ENCODE results near the gene TEX26.

Gene TEX26

GRCh38 chr13:30932481-30933353 is at the start of gene TEX26:
Gene TEX26 (plus strand): TSS chr13:30932656. CDS start chr13:30932716, 60 bp downstream.
- no peak for DNase-seq (ENCODE audit: low read depth)

GRCh38 chr13:30882996-30883766 is 49.3 kb upstream of the TEX26 start:
- DNase-seq (ENCODE audit: low read depth), result no peak

- DNase-seq (ENCODE audit: low read depth), result no peak
Measured at GRCh38 chr13:30884543-30884942, 47.9 kb upstream of the TEX26 start.

DNA sequence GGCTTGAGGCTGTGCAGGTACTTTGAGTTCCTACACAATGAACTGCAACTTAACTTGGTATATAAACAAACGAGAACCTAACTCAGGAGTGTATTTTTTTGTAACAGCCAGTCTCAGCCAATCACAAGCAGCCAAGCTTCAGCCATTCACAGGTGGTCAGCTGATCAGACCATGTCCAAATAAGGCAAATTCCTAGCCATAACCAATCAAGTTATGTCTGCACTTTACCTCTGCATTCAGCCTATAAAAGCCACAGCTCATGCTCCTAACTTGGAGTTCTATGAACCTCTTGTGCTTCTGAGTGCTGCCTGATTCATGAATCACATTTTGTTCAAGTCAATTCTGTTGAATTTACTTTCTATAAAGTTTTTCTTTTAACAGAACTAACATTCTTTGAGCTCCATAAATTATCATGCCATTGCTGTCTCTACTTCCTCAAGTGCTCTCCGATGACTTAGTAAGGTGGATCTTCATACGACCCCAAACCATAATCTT is 43.2 kb upstream of the TEX26 start:
- DNase-seq (ENCODE audit: low read depth), result no peak

DNA sequence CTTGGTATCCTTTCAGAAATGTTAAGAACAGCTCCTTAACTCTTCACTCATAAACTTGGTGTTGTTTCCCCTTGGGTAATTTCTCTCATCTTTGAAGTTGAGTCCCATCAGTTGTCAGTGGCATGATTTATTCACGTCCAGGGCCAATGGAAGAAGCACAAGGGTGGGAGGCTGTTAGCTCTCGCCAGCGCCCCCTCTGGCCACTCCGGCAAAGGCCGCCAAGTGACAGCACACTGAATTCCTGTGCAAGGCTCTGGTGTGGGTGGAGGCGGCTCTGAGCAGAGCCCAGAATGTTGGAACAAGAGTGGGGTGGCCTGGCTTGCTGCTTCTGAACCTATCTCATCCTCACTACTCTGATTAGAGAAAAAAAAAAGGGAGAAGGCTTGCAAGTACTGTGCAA is 39.5 kb upstream of the TEX26 start:
- DNase-seq (ENCODE audit: low read depth), result no peak

DNA sequence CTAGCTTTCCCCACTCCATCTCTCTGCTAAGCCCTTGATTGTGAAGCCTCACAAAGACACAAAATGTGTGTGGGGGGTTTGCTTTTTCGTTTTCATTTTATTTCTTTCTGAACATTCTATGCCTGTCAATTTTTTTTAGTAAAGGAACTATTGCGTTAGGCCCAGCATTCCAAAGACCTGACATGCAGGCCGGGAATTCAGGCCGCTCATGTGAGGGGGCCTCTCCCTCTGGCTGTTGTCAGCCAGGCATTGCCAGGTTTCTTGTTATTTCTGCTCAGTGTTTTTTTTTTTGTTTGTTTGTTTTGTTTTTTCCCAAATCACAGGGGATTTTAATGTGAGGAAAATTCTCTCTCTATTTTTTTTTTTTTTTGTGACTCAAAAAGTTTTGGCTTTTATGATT is 36.7 kb upstream of the TEX26 start:
- DNase-seq (ENCODE audit: low read depth), result peak; percentile 88

DNA sequence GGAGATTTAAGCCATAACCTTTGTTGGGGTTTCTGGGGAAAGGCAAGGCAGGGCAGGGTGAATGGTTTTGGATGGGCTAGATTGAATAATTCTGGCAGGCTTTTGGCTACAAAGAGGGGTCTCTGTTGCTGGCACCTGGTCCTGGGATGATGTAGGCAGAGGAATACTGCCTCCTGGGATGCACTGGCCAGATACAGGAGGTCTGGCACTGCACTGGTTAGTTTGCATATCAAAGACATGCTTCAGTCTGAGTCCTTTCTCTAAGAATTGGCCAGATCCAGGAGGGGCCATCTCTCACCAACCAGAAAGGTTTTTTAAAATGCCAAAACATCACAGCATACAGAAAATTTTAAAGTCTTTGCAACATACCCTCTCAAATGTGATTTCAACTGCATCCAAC is 34.4 kb upstream of the TEX26 start:
- DNase-seq (ENCODE audit: low read depth), result no peak

- DNase-seq (ENCODE audit: low read depth), result peak; percentile 98
Measured at GRCh38 chr13:30898678-30899241, 33.7 kb upstream of the TEX26 start.

- DNase-seq (ENCODE audit: low read depth), result no peak
Measured at GRCh38 chr13:30900436-30900835, 32.0 kb upstream of the TEX26 start.

GRCh38 chr13:30900952-30901749 is 31.3 kb upstream of the TEX26 start:
- no peak for DNase-seq (ENCODE audit: low read depth)

DNA sequence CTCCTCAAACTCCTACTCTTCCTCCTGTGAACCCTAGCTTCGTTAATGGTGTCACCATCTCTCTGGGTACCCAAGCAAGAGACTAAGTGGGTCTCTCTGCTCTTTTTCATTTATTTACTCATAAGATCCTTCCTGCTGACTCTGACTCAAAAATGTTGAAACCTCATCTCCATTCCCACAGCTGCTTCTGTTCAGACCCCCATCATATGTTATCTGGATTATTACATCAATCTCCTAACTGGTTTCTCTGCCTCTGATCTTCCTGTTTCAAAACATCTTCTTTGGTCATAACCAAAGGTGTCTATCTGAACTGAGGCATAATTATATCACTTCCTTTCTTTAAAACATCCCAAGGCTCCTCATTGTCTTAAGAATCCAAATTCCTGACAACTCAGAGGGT is 28.4 kb upstream of the TEX26 start:
- DNase-seq (ENCODE audit: low read depth), result no peak

- peak; percentile 94 for DNase-seq (ENCODE audit: low read depth)
Measured at GRCh38 chr13:30905932-30906383, 26.5 kb upstream of the TEX26 start, which contains the start of gene MEDAG. Gene MEDAG (plus strand): TSS chr13:30906271. CDS start chr13:30906516, 245 bp downstream.

GRCh38 chr13:30906411-30907051 is 25.9 kb upstream of the TEX26 start:
- DNase-seq (ENCODE audit: low read depth), result no peak

GRCh38 chr13:30907121-30907861 is 25.2 kb upstream of the TEX26 start:
- DNase-seq (ENCODE audit: low read depth), result no peak

- peak; percentile 72 for DNase-seq (ENCODE audit: low read depth)
Measured at GRCh38 chr13:30908416-30908980, 24.0 kb upstream of the TEX26 start.

GRCh38 chr13:30910676-30911075 is 21.8 kb upstream of the TEX26 start:
- DNase-seq (ENCODE audit: low read depth), result no peak

DNA sequence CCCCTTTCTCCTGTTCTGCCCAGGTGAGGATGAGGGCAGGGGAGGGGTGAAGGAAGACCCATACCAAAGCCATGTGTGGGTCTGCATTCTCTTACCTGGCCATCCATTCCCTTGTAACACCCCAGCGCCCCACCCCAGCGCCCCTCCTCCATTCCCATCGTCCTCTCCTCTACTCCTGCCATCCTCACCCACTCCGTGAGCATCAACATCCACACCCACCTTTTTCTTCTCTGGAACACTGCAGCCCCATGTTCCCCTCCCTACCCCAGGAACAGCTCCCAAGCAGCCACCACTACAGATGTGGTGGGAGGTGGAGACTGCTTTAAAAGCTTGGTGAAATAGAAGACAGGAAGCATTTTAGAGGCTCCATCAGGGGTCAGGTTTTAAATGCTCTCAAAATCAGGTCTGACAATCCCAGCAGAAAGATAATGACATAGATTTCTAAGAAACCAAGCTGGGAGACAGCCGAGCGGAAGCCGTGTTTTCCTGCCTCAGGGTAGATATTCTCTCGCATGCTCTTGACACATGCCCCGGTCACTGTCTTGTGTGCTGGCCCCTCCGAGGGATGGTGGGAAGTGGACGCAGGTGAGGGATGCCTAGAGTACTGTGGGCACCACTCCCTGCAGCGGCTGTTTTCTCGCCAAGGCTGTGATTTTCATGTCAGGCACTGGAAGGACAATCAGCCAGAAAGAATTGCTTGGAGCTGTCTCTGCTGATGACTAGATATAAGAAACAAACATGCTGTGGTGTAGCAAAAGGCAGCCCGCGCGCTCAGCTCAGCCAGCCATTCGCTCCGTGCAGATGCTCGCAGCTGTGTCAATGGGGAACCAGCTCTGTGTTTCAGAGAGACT is 16.5 kb upstream of the TEX26 start:
- no peak for DNase-seq (ENCODE audit: low read depth)

DNA sequence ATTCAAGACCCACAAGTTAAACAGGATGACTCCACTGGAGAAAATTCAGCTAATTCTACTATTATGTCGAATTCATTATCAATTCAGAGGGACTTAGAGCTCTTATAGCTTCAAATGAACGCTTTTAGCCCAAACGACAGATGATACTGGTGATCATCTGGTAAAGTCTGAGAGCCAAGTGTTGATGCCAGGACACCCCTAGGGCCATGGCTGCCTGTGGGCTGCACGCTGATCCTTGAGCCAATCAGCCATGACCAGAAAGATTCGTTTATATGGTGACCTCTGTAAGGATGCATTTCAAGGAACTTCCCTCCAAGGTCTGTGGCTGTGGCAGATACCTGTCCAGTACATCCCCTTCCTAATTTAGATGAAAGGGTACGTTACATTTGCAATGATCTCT is 15.5 kb upstream of the TEX26 start:
- no peak for DNase-seq (ENCODE audit: low read depth)

Data from stromal cell of bone marrow (primary cell).